Measurements from ENCODE around the gene ZNF74.
"Not testable (repeated sequence)": the region's sequence is repeated elsewhere in the genome, so short reads cannot be mapped to it uniquely, and the experiment has no call there.

Gene ZNF74

DNA sequence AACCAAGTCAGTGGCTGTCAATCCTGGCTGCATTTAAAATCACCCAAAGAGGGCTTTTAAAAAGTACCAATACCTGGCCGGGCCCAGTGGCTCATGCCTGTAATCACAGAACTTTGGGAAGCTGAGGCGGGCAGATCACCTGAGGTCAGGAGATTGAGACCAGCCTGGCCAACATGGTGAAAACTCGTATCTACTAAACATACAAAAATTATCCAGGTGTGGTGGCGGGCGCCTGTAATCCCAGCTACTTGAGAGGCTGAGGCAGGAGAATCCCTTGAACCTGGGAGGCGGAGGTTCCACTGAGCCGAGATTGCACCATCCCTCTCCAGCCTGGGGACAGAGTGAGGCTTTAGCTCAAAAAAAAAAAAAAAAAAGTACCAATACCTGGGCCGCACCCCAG lies 17.7 kb upstream of the ZNF74 start:
- DNase-seq (ENCODE audit: low read depth in 2 of 2): not testable (repeated sequence)

DNA sequence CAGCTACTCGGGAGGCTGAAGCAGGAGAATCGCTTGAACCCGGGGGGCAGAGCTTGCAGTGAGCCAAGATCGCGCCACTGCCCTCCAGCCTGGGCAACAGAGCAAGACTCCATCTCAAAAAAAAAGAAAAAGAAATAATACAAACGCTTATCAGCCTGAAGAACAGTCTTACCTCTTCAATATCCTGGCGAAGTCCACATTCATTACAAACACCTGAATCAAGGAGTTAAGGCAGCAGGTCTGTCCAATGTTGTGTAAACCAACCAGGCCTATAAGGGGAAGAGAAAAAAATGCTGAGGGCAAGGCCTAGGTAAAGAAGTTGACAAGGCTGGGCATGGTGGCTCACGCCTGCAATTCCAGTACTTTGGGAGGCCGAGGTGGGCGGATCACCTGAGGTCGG lies 17.0 kb upstream of the ZNF74 start:
- DNase-seq (ENCODE audit: low read depth in 2 of 2): not testable (repeated sequence)

GRCh38 chr22:20378110-20378509 lies 15.8 kb upstream of the ZNF74 start:
- no peak for DNase-seq (ENCODE audit: low read depth in 2 of 2)

GRCh38 chr22:20378684-20379083 lies 15.3 kb upstream of the ZNF74 start:
- DNase-seq (ENCODE audit: low read depth in 2 of 2): not testable (repeated sequence)

DNA sequence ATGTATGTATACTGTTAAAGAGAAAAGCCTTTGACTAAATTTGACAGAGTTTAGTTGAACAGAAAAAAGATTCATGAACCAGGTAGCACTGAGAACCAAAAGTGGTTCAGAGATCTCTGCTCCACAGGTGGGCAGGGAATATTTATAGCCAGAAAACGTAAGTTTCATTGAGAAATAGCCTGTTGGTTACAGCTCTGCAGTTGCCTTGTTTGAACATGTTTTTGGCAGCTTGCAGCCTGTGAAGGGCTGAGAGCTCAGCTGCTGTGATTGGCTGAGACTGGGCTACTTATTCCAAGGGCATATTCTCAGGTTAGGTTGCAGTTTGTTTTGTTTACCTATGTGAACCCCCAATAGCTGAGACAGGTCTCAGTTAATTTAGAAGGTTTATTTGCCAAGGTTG lies 13.5 kb upstream of the ZNF74 start:
- no peak for DNase-seq (ENCODE audit: low read depth in 2 of 2)

- DNase-seq (ENCODE audit: low read depth in 2 of 2): no peak
These were observed 10.4 kb upstream of the ZNF74 start for GRCh38 chr22:20383538-20383937.

DNA sequence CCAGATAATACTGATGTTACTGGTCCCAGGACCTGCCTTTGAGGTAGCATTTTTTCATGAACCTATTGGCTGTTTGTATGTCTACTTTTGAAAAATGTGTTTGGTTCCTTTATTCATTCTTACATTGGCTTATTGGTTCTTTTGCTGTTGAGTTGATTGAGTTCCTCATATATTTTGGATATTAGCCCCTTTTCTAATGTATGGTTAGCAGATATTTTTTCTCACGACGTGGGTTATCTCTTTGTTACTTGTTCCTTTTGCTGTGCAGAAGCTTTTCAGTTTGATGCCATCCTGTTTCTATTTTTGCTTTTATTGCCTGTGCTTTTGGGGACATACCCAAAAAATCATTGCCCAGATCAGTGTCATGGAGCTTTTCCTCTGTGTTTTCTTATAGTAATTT lies 9.8 kb upstream of the ZNF74 start:
- no peak for DNase-seq (ENCODE audit: low read depth in 2 of 2)

DNA sequence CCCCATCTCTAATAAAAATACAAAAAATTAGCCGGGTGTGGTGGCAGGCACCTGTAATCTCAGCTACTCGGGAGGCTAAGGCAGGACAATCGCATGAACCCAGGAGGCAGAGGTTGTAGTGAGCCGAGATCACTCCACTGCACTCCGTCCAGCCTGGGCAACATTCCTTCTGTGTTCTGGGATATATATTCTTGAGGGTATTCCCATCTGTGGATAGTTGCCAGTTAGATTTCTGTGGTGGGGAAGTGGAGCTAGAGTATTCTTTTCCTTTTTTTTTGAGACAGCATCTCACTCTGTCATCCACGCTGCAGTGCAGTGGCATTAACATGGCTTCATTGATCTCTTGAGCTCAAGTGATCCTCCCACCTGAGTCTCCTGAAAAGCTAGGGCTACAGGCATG lies 9.1 kb upstream of the ZNF74 start:
- DNase-seq (ENCODE audit: low read depth in 2 of 2): no peak

- no peak for DNase-seq (ENCODE audit: low read depth in 2 of 2)
These were observed 7.6 kb upstream of the ZNF74 start for GRCh38 chr22:20386336-20386735.

- DNase-seq (ENCODE audit: low read depth in 2 of 2): no peak
These were observed 7.0 kb upstream of the ZNF74 start for GRCh38 chr22:20386972-20387371.

- no peak for DNase-seq (ENCODE audit: low read depth in 2 of 2)
These were observed 5.8 kb upstream of the ZNF74 start for GRCh38 chr22:20388200-20388599.

GRCh38 chr22:20389288-20389687 lies 4.7 kb upstream of the ZNF74 start:
- no peak for DNase-seq (ENCODE audit: low read depth in 2 of 2)

DNA sequence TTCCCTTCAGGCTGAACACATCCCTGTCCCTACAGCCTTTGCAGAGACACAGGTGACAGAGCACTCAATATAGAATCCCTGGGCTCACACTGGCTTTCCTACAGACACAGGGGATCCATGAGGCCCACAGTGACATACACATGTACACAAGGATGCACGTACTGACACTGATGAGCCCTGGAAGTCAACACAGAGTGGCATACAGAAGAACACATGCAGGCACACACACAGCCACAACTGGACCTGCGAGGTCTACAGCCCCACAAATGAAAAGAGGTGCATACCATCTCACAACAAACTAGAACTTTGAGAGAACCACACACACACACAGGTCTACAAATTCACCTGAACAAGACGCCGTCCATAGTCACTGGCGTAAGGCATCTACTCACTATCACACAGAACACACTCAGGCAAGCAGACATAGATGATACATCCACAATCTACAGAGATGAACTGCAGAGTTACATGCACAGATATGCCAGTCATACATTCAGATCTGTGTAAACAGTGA lies 3.5 kb upstream of the ZNF74 start:
- DNase-seq (ENCODE audit: low read depth in 2 of 2): no peak

- no peak for DNase-seq (ENCODE audit: low read depth in 2 of 2)
These were observed 2.7 kb upstream of the ZNF74 start for GRCh38 chr22:20391222-20391621.

- not testable (repeated sequence) for DNase-seq (ENCODE audit: low read depth in 2 of 2)
These were observed 1.5 kb upstream of the ZNF74 start for GRCh38 chr22:20392365-20392881.

- DNase-seq (ENCODE audit: low read depth in 2 of 2): no peak
These were observed 807 bp upstream of the ZNF74 start for GRCh38 chr22:20392983-20393704.

DNA sequence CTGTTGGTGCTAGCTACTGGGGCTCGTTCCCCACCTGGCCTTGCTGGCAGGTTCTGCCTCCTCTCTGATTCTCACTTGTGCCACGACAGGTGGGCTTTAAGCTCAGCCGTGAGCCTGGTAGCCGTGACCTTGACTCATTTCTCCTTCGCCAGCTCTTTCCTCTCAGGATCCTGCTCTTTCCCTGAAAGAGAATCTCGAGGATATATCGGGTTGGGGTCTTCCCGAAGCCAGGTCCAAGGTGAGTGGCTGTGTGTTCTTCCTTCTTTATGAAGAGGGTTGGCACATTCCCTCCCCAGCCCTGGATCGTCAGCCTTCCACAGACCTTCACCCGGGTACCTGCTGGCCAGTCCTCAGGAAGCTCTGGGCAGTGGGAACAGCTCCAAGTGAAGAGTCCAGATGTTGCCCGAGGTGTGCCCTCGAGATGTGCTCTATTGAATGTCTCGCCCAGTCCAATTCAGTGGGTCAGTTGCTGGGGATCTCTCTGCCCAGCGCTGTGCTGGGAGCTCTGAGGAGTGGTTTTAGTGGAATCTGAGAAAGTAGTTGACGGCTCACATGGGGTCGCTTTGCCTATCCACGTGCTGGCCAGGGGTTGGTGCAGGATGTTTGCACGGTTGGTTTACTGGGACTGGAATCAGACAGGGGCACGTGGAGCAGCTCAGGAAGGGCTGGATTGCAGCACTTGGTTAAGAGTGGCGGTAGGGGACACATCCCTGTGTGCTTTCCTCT lies 1.4 kb downstream of the ZNF74 start:
- no peak for DNase-seq (ENCODE audit: low read depth in 2 of 2)

DNA sequence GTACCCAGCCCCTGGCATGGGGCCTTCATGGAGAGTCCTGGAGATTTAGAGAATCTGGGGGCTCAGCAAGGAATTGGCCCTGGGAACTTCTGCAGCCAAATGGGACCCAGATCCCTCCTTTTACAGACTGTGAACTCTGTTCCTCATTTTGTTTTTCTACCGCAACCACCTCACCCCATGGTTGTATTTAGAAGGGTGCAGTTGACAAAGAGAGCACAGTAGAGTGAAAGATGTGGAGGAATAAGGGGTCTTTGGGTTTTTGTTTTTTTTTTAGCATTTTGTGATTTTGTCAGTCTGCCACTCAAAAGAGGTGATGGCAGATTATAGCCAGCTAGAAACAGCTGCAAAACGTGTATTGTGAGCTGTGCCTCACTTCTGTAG lies 1.9 kb downstream of the ZNF74 start:
- DNase-seq (ENCODE audit: low read depth in 2 of 2): no peak

- DNase-seq (ENCODE audit: low read depth in 2 of 2): no peak
These were observed 2.7 kb downstream of the ZNF74 start for GRCh38 chr22:20396639-20397038.

DNA sequence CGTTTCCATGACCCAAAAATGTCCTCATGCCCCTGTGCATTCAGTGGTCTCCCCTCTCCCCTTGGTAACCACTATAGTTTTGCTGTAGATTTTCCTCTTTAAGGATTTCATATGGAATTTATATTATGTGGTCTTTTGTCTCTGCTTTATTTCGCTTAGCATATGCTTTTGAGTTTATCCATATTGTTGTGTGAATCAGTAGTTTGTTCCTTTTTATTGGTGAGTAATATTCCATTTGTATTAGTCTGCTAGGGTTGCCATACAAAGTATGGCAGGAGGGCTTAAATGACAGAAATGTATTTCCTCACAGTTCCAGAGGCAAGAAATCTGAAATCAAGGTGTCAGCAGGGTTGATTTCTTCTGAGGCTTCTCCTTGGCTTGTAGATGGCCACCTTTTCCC lies 3.5 kb downstream of the ZNF74 start:
- DNase-seq (ENCODE audit: low read depth in 2 of 2): no peak

DNA sequence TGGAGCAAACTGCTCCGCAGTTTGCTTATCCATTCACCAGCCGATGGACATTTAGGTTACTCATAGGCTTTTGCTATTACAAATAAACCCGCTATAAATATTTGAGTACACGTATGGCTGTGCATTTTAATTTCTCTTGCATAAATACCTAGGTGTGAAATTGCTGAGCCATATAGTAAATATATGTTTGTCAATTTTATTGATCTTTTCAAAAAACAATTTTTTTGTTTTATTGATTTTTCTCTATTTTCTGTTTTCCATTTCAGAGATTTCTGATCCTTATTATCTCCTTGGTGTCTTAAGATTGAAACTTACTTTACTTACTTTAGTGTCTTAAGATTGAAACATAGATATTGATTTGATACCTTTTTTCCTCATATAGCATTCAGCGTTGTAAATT lies 4.5 kb downstream of the ZNF74 start:
- no peak for DNase-seq (ENCODE audit: low read depth in 2 of 2)

DNA sequence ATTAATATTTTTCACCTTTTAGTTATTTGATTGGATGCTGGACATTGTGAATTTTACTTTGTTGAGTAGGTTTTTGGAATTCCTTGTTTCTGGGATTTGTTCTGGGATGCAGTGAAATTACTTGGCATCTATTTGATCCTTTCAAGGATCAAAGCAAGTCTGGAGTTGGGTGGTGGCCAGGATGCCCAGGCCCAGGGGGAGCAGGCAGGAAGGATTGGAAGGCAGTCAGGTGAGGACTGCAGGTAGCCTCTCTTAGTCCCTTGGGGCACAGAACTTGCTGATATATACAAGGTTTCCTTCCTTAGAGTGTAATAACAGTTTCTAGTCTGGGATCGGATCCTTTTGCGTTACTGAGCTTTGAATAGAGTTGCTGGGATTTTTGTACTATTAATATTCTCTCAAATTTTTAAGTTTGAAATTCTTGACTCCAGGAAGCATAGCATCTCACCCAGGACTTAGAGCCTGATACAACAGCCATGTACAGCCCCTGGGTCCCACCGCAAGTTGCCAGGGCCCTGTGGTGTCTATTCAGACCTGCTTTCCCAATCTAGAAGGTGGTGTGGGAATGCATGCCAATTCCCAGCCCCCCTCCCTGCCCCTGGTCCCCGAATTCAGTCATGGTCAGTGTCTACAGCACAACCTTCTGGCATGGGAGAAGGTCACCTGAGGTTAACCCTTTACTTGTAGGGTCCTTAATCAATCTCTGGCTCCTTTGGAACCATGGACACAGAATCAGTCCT lies 6.1 kb downstream of the ZNF74 start:
- no peak for DNase-seq (ENCODE audit: low read depth in 2 of 2)

All from stimulated activated CD8-positive, alpha-beta memory T cell treated with anti-CD3 and anti-CD28 coated beads, Interleukin-2, amount 100 ng/mL, for 48 hours (primary cell).